Thoracic aorta (tissue), 2 donors: ENCODE measurements around the gene LAMB1. TPM values are rescaled to one million over a fixed set of nuclear protein-coding genes. Genes with fewer than 3 reads are reported as not detected.
A peak's percentile ranks its signal among the peaks of the same experiment; 100 is the strongest.

Experiments used
- ATAC-seq: fragments of 150-250 bp; one replicate; pipeline ENCODE4 v1.8.0; 2017; ENCODE audit warnings: low read depth; ENCODE audit not compliant: insufficient number of reproducible peaks, low FRiP score
- DNase-seq: peaks from one replicate; pipeline ENCODE4 v3.0.0-alpha.2; 2020; ENCODE audit warnings: low spot score
- H3K27ac ChIP-seq, 2 donors: fragments of 200-600 bp; sonication (generic); 1 replicate in 1 of 2; 2 replicates in 1 of 2; pipeline ENCODE4 v1.5.1; 2016; ENCODE audit warnings: mild to moderate bottlenecking in 2 of 2, moderate library complexity in 2 of 2
- H3K27me3 ChIP-seq: fragments of 200-600 bp; sonication (generic); replicated peaks from 2 replicates; pipeline ENCODE4 v1.6.0; 2016; ENCODE audit warnings: mild to moderate bottlenecking; ENCODE audit not compliant: insufficient read depth
- H3K36me3 ChIP-seq: fragments of 200-600 bp; sonication (generic); one replicate; pipeline ENCODE4 v1.5.1; 2016
- H3K4me1 ChIP-seq, 2 donors: fragments of 200-600 bp; sonication (generic); 1 replicate in 1 of 2; 2 replicates in 1 of 2; pipeline versions ENCODE4 v1.5.1 to v1.6.0; 2016; ENCODE audit warnings: low read depth in 2 of 2, mild to moderate bottlenecking in 1 of 2; ENCODE audit not compliant: control insufficient read depth in 1 of 2
- H3K4me3 ChIP-seq: fragments of 200-600 bp; sonication (generic); 2 replicates; pipeline ENCODE4 v1.5.1; 2016; ENCODE audit warnings: mild to moderate bottlenecking
- H3K9me3 ChIP-seq: fragments of 200-600 bp; sonication (generic); 2 replicates; pipeline ENCODE4 v1.5.1; 2016
- total RNA-seq, 2 donors: library from RNA; depleted of rRNA; stranded (reverse); fragments of >200 nt; gene quantifications; one replicate each; pipeline versions ENCODE4 v1.1.0 to v1.2.3, GENCODE V29; 2016
- TF ChIP-seq, protein P1 (sequence below): fragments of 200-600 bp; sonication (generic); IDR thresholded peaks from one replicate; pipeline ENCODE4 v1.5.1; 2019; ENCODE audit warnings: antibody characterized with exemption

The LAMB1 gene
- total RNA-seq, 2 donors from 2014 or later: 144 to 296 TPM

GRCh38 chr7:107994421-107995030 is 8.4 kb downstream of the LAMB1 start:
- ATAC-seq (no peak), DNase-seq (no peak)
- TF ChIP-seq, protein P1, sequence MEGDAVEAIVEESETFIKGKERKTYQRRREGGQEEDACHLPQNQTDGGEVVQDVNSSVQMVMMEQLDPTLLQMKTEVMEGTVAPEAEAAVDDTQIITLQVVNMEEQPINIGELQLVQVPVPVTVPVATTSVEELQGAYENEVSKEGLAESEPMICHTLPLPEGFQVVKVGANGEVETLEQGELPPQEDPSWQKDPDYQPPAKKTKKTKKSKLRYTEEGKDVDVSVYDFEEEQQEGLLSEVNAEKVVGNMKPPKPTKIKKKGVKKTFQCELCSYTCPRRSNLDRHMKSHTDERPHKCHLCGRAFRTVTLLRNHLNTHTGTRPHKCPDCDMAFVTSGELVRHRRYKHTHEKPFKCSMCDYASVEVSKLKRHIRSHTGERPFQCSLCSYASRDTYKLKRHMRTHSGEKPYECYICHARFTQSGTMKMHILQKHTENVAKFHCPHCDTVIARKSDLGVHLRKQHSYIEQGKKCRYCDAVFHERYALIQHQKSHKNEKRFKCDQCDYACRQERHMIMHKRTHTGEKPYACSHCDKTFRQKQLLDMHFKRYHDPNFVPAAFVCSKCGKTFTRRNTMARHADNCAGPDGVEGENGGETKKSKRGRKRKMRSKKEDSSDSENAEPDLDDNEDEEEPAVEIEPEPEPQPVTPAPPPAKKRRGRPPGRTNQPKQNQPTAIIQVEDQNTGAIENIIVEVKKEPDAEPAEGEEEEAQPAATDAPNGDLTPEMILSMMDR: no peak
- no peaks in the 10 kb centered on the region for H3K27me3 ChIP-seq
- H3K36me3 ChIP-seq: no peaks in the 10 kb centered on the region
- peaks cover 16 to 44% of the 10 kb centered on the region in 2 donors for H3K4me1 ChIP-seq
- H3K27ac ChIP-seq: peak overlapping the region; percentile 39 to 62
- no peaks in the 10 kb centered on the region for H3K9me3 ChIP-seq
- H3K4me3 ChIP-seq: no peak overlapping the region

DNA sequence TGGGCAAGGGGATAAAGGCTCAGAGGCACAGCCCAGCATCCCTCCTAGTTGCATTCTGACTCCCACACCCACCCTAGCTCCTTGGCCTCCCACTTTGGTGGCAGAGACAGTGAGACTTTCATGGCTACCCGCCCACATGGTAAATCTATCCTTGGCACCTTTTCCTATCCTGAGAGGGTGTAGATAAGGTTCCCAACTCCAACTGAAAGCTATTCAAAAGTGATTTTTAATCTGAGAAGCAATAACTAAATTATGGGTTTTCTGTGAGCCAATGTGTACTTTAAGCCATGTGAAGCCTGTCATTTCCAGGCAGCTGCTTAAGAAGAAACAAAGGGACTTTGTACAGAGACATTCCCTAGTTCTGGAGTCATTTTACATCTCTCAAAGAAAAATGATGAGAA is 9.1 kb downstream of the LAMB1 start:
- ATAC-seq: no peak
- H3K36me3 ChIP-seq: no peaks in the 10 kb centered on the region
- H3K9me3 ChIP-seq: no peaks in the 10 kb centered on the region
- TF ChIP-seq, protein P1: no peak
- peaks cover 15 to 44% of the 10 kb centered on the region in 2 donors for H3K4me1 ChIP-seq
- H3K27ac ChIP-seq: peak overlapping the region in 1 of 2 donors; percentile 62
- H3K4me3 ChIP-seq: no peak overlapping the region
- DNase-seq: no peak
- no peaks in the 10 kb centered on the region for H3K27me3 ChIP-seq

DNA sequence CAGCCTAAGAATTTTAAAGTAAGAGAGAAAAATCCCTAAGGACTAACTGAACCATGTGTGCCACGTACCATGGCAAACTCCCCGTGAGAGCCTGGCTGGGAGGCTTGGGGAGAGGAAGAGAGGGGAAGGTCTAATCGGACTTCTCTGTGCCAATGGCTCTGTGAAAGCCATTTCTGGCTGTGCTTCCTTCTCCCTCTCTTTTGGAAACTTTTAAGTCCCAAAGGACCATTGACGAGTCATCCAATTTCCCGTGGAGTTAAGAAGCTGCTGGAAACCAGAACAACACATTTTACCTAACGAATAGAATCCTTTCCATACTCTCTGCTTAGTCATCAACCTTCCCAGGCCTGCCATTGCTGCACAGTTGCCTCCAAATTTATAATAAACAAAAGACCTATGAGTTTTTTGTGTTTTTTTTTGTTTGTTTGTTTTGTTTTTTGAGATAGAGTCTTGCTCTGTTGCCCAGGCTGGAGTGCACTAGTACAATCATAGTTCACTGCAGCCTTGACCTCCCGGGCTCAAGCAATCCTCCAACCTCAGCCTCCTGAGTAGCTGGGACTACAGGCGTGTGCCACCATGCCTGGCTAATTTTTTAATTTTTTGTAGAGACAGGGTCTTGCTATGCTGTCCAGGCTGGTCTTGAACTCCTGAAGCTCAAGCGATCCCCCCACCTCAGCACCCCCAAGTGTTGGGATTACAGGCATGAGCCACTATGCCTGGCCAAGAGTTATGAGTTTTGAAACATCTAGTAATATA is 13.2 kb downstream of the LAMB1 start:
- ATAC-seq: peak; percentile 90
- Histone ChIP-seq H3K4me3 (peak overlapping the region; percentile 4), H3K27ac (peak overlapping the region; percentile 32 to 61), H3K4me1 (peaks cover 0 to 24% of the 10 kb centered on the region in 2 donors), H3K36me3 (no peaks in the 10 kb centered on the region), H3K27me3 (no peaks in the 10 kb centered on the region), H3K9me3 (no peaks in the 10 kb centered on the region)
- TF ChIP-seq, protein P1: no peak
- DNase-seq: no peak

- Histone ChIP-seq H3K27me3 (no peaks in the 10 kb centered on the region), H3K27ac (no peak overlapping the region), H3K4me1 (peaks cover 0 to 18% of the 10 kb centered on the region in 2 donors), H3K36me3 (peaks cover 7% of the 10 kb centered on the region), H3K9me3 (no peaks in the 10 kb centered on the region), H3K4me3 (no peak overlapping the region)
- DNase-seq (no peak), ATAC-seq (no peak)
- TF ChIP-seq, protein P1: peak; percentile 38
These were observed 20.0 kb downstream of the LAMB1 start for GRCh38 chr7:107982918-107983389.

- Histone ChIP-seq H3K4me1 (peaks cover 0 to 18% of the 10 kb centered on the region in 2 donors), H3K27ac (no peak overlapping the region), H3K27me3 (no peaks in the 10 kb centered on the region), H3K9me3 (no peaks in the 10 kb centered on the region), H3K4me3 (no peak overlapping the region), H3K36me3 (peaks cover 11% of the 10 kb centered on the region)
- TF ChIP-seq, protein P1: no peak
- DNase-seq (no peak), ATAC-seq (no peak)
These were observed 20.7 kb downstream of the LAMB1 start for GRCh38 chr7:107982042-107982840.
